Neural progenitor cell (in vitro differentiated cells): Measurements from ENCODE around the gene SEC16A.

ENCODE experiments used
- EZH2 ChIP-seq: fragments of 200-600 bp; sonication (generic); IDR thresholded peaks from 2 replicates; pipeline ENCODE4 v1.6.1; 2017; ENCODE audit warnings: antibody characterized with exemption, mild to moderate bottlenecking, moderate library complexity
- EZH2phosphoT487 ChIP-seq: fragments of 200-600 bp; sonication (generic); IDR thresholded peaks from 2 replicates; pipeline ENCODE4 v1.6.1; 2017; ENCODE audit warnings: antibody characterized with exemption
- TF ChIP-seq, protein P1 (sequence below): fragments of 200-600 bp; sonication (generic); IDR thresholded peaks from 2 replicates; pipeline ENCODE4 v1.5.1; 2017; ENCODE audit warnings: antibody characterized with exemption, mild to moderate bottlenecking

DNA sequence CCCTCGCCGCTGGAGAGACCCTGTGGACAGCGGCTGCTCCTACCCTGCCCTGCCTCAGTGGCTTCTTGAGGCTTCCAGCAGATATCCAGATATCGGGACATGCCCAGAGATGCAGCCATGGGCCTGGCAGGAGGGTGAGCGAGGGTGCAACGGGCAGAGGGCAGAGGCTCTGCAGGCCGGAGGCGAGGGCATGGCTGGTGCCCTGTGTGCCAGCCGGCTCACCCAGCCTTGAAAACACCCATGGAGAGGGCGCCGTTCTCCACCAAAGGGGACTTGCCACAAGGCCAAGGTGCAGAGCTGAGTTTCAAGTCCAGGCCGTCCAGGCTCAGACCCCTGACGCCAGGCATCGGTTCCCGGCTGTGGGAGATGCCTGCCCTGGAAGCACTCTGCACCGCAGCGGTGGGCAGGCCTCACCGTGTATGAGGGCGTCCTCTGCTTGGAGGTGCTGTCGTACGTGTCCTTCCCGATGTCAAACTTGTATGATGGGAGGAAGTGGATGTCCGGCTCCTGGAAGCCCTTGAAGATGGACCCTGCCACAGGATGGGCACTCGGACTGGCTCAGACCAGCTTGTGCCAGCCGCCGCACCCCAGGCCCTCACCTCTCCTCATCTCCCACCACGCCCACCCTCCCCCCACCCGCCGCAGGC, 52.1 kb downstream of the SEC16A start:
- TF ChIP-seq EZH2phosphoT487 = no peak
- no peak for TF ChIP-seq EZH2
- TF ChIP-seq, protein P1, sequence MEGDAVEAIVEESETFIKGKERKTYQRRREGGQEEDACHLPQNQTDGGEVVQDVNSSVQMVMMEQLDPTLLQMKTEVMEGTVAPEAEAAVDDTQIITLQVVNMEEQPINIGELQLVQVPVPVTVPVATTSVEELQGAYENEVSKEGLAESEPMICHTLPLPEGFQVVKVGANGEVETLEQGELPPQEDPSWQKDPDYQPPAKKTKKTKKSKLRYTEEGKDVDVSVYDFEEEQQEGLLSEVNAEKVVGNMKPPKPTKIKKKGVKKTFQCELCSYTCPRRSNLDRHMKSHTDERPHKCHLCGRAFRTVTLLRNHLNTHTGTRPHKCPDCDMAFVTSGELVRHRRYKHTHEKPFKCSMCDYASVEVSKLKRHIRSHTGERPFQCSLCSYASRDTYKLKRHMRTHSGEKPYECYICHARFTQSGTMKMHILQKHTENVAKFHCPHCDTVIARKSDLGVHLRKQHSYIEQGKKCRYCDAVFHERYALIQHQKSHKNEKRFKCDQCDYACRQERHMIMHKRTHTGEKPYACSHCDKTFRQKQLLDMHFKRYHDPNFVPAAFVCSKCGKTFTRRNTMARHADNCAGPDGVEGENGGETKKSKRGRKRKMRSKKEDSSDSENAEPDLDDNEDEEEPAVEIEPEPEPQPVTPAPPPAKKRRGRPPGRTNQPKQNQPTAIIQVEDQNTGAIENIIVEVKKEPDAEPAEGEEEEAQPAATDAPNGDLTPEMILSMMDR = no peak
